NCI-H2227 treated with DMSO at 0.1 percent for 48 hours (cell line): ENCODE data around the gene TTC39B.

ENCODE experiments used
- DNase-seq: peaks from one replicate; lab custom pipeline; 2025; lab: John Stamatoyannopoulos, UW

Gene TTC39B

DNA sequence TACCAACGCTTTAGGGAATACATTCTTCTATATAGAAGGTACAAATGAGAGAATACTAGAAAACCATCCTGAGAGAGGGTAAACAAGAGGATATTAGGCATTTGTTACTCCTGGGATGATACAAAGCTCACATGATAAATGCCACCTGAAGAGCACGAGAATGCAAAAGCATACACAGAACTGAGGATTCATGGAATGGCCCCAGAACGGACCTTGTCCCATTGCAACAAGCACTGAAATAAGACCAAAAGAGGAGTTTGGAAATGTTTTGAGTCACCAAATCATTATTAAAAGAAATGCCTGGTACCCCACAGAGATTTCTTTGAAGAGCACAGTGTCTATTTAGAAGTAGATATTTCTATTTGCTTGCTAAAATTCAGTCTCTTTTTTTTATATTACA, 173.5 kb downstream of the TTC39B start:
- DNase-seq = no peak

DNA sequence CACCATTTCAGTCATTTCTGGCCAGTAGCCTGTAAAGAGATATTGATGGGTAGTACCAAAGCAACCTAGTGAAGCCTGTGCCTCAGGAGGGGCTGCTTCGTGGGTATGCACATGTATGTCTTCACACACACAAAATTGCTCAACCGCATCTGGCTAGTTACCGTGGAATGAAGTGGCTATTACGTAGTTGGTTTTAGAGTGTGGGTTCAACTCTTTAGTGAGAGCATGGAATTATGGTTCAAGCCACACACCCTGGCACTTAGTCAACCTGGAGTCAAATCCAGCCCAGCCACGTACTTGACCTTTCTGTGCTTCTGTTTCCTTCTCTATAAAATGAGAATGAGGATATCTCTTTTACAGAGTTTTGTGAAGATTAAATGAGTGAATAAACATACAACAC, 174.9 kb downstream of the TTC39B start:
- no peak for DNase-seq

DNA sequence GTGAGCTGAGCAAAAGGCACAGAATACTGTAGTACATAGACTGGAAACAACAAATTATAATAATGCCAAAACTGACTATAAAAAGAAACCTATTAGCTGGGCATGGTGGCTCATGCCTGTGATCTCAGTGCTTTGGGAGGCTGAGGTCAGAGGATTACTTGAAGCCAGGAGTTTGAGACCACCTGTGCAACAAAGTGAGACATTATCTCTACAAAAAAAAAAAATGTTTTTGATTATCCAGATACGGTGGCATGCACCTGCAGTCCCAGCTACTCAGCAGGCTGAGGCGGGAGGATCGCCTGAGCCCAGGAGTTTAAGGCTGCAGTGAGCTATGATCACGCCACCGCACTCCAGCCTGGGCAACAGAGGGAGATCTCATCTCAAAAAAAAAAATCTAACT, 175.9 kb downstream of the TTC39B start:
- DNase-seq = no peak

DNA sequence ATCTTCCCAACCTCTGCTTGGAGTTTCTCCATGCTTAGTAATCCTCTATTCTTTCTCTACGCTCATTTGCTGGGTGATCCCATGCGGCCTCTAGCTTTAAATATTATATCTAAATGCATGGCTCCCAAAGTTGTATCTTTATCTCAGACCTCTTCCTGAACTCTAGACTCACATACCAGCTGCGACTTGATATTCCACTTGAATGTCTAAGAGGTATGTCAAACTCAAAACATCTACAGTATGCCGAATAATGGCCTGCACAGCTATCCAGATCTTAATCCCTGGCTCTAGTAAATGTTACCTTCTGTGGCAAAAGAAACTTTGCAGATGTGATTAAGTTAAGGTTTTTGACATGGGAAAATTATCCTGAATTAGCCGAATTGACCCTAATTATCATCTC, 179.2 kb downstream of the TTC39B start:
- DNase-seq = no peak

DNA sequence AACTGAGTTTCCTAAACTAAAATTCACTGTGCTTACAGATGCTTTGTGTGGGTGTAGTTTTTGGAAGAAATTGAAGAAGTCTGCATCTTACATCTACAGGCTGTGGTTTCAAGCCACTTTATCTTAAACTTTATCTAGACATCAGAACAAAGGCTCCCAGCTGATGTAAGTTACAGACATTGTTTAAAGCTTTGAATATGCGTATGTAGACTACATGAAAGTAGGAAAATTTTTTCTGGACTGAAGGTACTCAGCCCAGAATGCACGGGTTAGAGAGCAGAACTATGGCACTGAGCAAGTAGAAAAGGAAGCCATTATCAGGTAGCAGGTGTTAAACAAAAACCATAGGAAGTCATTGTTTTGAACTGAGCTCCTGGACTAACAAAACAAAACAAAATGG, 185.4 kb downstream of the TTC39B start:
- DNase-seq = no peak

DNA sequence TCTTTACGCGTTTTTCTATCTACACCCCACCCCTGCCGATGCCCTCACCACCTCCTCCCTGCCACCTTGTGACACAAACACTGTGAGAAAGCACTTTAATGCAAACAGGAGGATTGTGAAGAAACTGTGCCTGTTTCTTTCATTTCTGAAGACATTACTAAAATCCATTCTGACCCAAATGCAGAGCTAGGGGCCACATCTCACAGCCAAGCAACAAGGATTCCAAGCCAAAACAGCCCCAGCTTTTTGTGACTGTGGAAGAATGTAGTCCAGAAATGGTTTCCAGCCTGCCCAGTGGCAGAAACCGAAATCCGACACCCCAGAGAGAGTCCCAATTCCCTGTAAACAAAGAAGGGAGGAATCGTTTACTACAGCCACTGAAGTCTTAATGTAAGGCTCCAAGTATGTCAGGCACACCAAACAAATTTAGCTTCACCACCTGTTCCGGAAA, 190.9 kb downstream of the TTC39B start:
- DNase-seq = no peak

DNA sequence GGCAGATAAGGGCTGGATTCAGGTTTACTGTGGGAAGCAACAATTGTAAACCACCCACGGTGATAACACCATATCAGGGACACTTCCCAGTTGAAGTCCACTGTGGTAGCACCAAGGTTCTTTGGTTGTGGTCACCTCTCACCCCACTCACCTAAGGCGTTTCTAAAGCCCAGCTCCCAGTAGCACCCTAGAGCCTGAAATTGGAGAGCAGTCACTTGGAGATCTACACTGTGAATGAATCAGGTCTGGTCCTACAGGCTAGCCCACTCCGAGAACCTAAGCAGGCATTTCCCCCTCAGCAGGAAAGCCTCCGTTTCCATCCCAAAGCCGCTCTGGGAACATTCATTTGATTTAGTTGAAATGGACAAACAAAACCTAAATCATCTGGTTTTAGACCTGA, 191.3 kb downstream of the TTC39B start:
- no peak for DNase-seq

DNA sequence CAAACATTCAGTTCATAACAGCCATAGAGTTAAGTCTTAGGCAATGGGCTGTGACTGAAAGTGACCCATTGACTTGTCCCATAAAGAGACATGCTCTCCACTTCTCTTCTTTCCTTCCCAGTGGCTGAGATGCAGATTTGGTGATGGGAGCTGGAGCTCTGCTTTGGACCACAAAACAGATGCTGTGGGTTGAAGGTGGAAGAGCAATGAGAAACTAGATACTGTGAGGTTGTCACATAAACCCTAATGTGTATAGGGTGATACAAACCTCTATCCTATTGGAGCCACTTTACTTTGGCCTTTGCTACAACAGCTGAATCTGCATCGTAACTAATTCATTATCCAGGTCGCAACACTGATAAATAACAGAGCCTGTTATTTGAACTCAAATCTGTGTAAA, 192.0 kb downstream of the TTC39B start:
- no peak for DNase-seq
